GM12892 (cell line): ENCODE measurements around the gene RNF166. TPM values are rescaled to one million over a fixed set of nuclear protein-coding genes. Genes with fewer than 3 reads are reported as not detected.
A peak's percentile ranks its signal among the peaks of the same experiment; 100 is the strongest.

Experiments
- DNase-seq: peaks from one replicate; pipeline ENCODE4 v3.0.0; 2011; ENCODE audit not compliant: insufficient read length
- FAIRE-seq: peaks from 2 replicates; lab custom pipeline; 2011; peaks lifted over from hg19 to GRCh38; lab: Jason Lieb, UNC
- POLR2A ChIP-seq: IDR thresholded peaks from 2 replicates; pipeline ENCODE4 v1.6.1; 2011; ENCODE audit warnings: low read depth, low read length, control low read depth
- POLR2AphosphoS5 ChIP-seq: IDR thresholded peaks from 2 replicates; pipeline ENCODE4 v1.6.1; 2011; ENCODE audit warnings: low read depth, low read length, control low read depth
- TAF1 ChIP-seq: IDR thresholded peaks from 2 replicates; pipeline ENCODE4 v1.6.1; 2011; ENCODE audit warnings: low read depth, mild to moderate bottlenecking, control low read depth, low read length, borderline replicate concordance
- polyA plus RNA-seq: library from polyadenylated mRNA; unstranded; fragments of >200 nt; gene quantifications from one replicate; pipeline ENCODE4 v1.2.1, GENCODE V29; 2012; ENCODE audit warnings: missing spikeins, inconsistent platforms; ENCODE audit not compliant: missing spikeins

Gene RNF166
- 5.4 TPM for polyA plus RNA-seq

- DNase-seq (peak; percentile 99), FAIRE-seq (peak; percentile 100)
- TF ChIP-seq POLR2AphosphoS5, result 0 out of 2 replicates have a peak, but pooled peaks have one; percentile 27
- TF ChIP-seq TAF1, result no peak
- peak; percentile 58; the same call in 1 of the 2 replicates for TF ChIP-seq POLR2A
Measured at GRCh38 chr16:88706229-88706964, at the start of gene RNF166, which contains the start of gene CTU2. RNF166 (minus strand) TSS chr16:88706408; CDS start chr16:88706325, 83 bp downstream. CTU2 (plus strand) TSS chr16:88706503; CDS start chr16:88706531, 28 bp downstream.

GRCh38 chr16:88754912-88755744, 48.9 kb upstream of the RNF166 start:
- FAIRE-seq (no peak), DNase-seq (no peak)

GRCh38 chr16:88754109-88754911, 48.1 kb upstream of the RNF166 start:
- no peak for FAIRE-seq

More at GRCh38 chr16:88754912-88755744, 48.9 kb upstream of the RNF166 start:
- TF ChIP-seq POLR2AphosphoS5 (no peak), POLR2A (no peak), TAF1 (no peak)

GRCh38 chr16:88753602-88754001, 47.4 kb upstream of the RNF166 start:
- DNase-seq (no peak), FAIRE-seq (no peak)
- TF ChIP-seq TAF1 (no peak), POLR2A (no peak)

More at GRCh38 chr16:88754109-88754911, 48.1 kb upstream of the RNF166 start:
- DNase-seq, result no peak
- TF ChIP-seq POLR2A, result no peak
- TF ChIP-seq POLR2AphosphoS5, result no peak
- no peak for TF ChIP-seq TAF1

GRCh38 chr16:88753191-88753590, 47.0 kb upstream of the RNF166 start:
- TF ChIP-seq TAF1, result no peak
- no peak for FAIRE-seq
- DNase-seq, result no peak

GRCh38 chr16:88752386-88753002, 46.3 kb upstream of the RNF166 start:
- DNase-seq (no peak), FAIRE-seq (no peak)
- TF ChIP-seq POLR2A (no peak), TAF1 (no peak), POLR2AphosphoS5 (no peak)

GRCh38 chr16:88750854-88751253, 44.6 kb upstream of the RNF166 start:
- FAIRE-seq (no peak), DNase-seq (no peak)
- no peak for TF ChIP-seq POLR2AphosphoS5
- no peak for TF ChIP-seq TAF1
- no peak for TF ChIP-seq POLR2A

GRCh38 chr16:88749358-88749757, 43.1 kb upstream of the RNF166 start:
- DNase-seq (no peak), FAIRE-seq (no peak)
- TF ChIP-seq POLR2AphosphoS5, result no peak

- DNase-seq, result no peak
- TF ChIP-seq POLR2AphosphoS5, result no peak
- no peak for TF ChIP-seq POLR2A
- TF ChIP-seq TAF1, result no peak
- FAIRE-seq, result no peak
Measured at GRCh38 chr16:88748364-88748763, 42.2 kb upstream of the RNF166 start.

- DNase-seq (peak; percentile 67), FAIRE-seq (no peak)
- no peak for TF ChIP-seq TAF1
- TF ChIP-seq POLR2A, result no peak
- no peak for TF ChIP-seq POLR2AphosphoS5
Measured at GRCh38 chr16:88747588-88748301, 41.5 kb upstream of the RNF166 start.

- FAIRE-seq, result no peak
- TF ChIP-seq TAF1, result no peak
- no peak for TF ChIP-seq POLR2A
- TF ChIP-seq POLR2AphosphoS5, result no peak
Measured at GRCh38 chr16:88746506-88746905, 40.3 kb upstream of the RNF166 start.

More at GRCh38 chr16:88746506-88746905, 40.3 kb upstream of the RNF166 start:
- DNase-seq, result no peak
